ENCODE measurements around the gene TAF8.

TAF8 gene

DNA sequence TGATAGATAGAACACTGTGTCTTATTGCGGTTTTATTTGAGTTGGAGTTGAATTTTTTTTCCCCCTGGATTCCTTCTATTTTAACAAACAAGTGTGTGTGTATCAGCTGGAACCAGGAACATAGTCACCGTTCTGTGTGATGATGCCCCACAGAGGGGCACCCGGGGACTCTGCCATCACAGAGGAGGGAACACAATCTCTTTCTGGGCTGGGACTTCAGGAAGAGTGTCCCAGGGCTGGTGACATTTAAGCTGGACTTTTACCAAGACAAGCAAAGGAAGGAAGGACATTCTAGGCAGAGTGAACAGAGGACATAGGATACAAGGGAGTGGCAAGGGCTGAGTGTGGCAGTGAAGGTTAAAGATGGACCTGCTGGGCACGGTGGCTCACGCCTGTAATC, 33.2 kb downstream of the TAF8 start:
- H3K36me3 ChIP-seq (ENCODE audit: insufficient read depth, low read length) = no peaks in the 10 kb centered on the region
- no peaks in the 10 kb centered on the region for H3K9me3 ChIP-seq (ENCODE audit: low read depth, low read length)
- no peak overlapping the region for H3K4me3 ChIP-seq
- no peak for DNase-seq (ENCODE audit: low read depth, low spot score)
- TF ChIP-seq EZH2 (IDR thresholded peaks at IDR 0.05) = no peak
- TF ChIP-seq FOXP2 (optimal IDR thresholded peaks at IDR 0.05; ENCODE audit: control extremely low read depth, extremely low read length, insufficient read depth) = no peak
- TF ChIP-seq POLR2AphosphoS5 (IDR thresholded peaks at IDR 0.05; ENCODE audit: borderline replicate concordance, low read depth, low read length) = no peak
- H3K27ac ChIP-seq = no peak overlapping the region
- H3K9ac ChIP-seq (ENCODE audit: insufficient read length) = no peak overlapping the region

DNA sequence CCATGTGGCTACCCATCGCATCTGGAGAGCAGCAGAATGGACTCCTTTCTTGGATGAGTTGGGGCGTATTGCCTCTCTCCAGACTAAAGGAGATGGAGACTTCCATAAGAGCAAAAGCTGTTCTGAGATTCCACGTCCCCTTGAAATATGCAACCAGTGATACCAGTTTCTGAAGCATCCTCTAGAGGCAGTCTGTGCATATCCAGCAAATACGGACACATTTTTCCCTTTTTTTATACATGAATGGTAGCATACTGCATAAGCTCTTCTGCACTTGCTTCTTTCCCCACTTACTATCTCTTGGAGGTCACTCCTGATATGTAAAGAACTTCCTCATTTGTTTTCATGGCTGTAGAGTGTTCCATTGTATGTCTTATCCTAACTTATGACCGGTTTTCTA, 34.6 kb downstream of the TAF8 start:
- Histone ChIP-seq H3K36me3 (ENCODE audit: insufficient read depth, low read length) (no peaks in the 10 kb centered on the region), H3K9ac (ENCODE audit: insufficient read length) (no peak overlapping the region), H3K4me3 (no peak overlapping the region), H3K27ac (no peak overlapping the region), H3K9me3 (ENCODE audit: low read depth, low read length) (no peaks in the 10 kb centered on the region)
- DNase-seq (ENCODE audit: low read depth, low spot score) = no peak
- TF ChIP-seq POLR2AphosphoS5 (IDR thresholded peaks at IDR 0.05; ENCODE audit: borderline replicate concordance, low read depth, low read length) (no peak), FOXP2 (optimal IDR thresholded peaks at IDR 0.05; ENCODE audit: control extremely low read depth, extremely low read length, insufficient read depth) (no peak), EZH2 (IDR thresholded peaks at IDR 0.05) (no peak)

- H3K4me3 ChIP-seq = no peak overlapping the region
- no peak overlapping the region for H3K9ac ChIP-seq (ENCODE audit: insufficient read length)
- TF ChIP-seq FOXP2 (optimal IDR thresholded peaks at IDR 0.05; ENCODE audit: control extremely low read depth, extremely low read length, insufficient read depth) (no peak), POLR2AphosphoS5 (IDR thresholded peaks at IDR 0.05; ENCODE audit: borderline replicate concordance, low read depth, low read length) (no peak), EZH2 (IDR thresholded peaks at IDR 0.05) (no peak)
- DNase-seq (ENCODE audit: low read depth, low spot score) = no peak
- H3K27ac ChIP-seq = no peak overlapping the region
- H3K9me3 ChIP-seq (ENCODE audit: low read depth, low read length) = no peaks in the 10 kb centered on the region
- no peaks in the 10 kb centered on the region for H3K36me3 ChIP-seq (ENCODE audit: insufficient read depth, low read length)
These were observed 36.0 kb downstream of the TAF8 start for GRCh38 chr6:42086046-42087035.

GRCh38 chr6:42088101-42088591, 37.8 kb downstream of the TAF8 start:
- no peak overlapping the region for H3K27ac ChIP-seq
- DNase-seq (ENCODE audit: low read depth, low spot score) = no peak
- H3K4me3 ChIP-seq = no peak overlapping the region
- H3K36me3 ChIP-seq (ENCODE audit: insufficient read depth, low read length) = no peaks in the 10 kb centered on the region
- H3K9me3 ChIP-seq (ENCODE audit: low read depth, low read length) = no peaks in the 10 kb centered on the region
- TF ChIP-seq FOXP2 (optimal IDR thresholded peaks at IDR 0.05; ENCODE audit: control extremely low read depth, extremely low read length, insufficient read depth) (no peak), POLR2AphosphoS5 (IDR thresholded peaks at IDR 0.05; ENCODE audit: borderline replicate concordance, low read depth, low read length) (no peak), EZH2 (IDR thresholded peaks at IDR 0.05) (no peak)
- H3K9ac ChIP-seq (ENCODE audit: insufficient read length) = no peak overlapping the region

- H3K9me3 ChIP-seq (ENCODE audit: low read depth, low read length) = no peaks in the 10 kb centered on the region
- H3K4me3 ChIP-seq = no peak overlapping the region
- no peak overlapping the region for H3K9ac ChIP-seq (ENCODE audit: insufficient read length)
- H3K27ac ChIP-seq = no peak overlapping the region
- H3K36me3 ChIP-seq (ENCODE audit: insufficient read depth, low read length) = no peaks in the 10 kb centered on the region
- TF ChIP-seq EZH2 (IDR thresholded peaks at IDR 0.05) (no peak), POLR2AphosphoS5 (IDR thresholded peaks at IDR 0.05; ENCODE audit: borderline replicate concordance, low read depth, low read length) (no peak), FOXP2 (optimal IDR thresholded peaks at IDR 0.05; ENCODE audit: control extremely low read depth, extremely low read length, insufficient read depth) (no peak)
- no peak for DNase-seq (ENCODE audit: low read depth, low spot score)
These were observed 40.7 kb downstream of the TAF8 start for GRCh38 chr6:42090819-42091717.

DNA sequence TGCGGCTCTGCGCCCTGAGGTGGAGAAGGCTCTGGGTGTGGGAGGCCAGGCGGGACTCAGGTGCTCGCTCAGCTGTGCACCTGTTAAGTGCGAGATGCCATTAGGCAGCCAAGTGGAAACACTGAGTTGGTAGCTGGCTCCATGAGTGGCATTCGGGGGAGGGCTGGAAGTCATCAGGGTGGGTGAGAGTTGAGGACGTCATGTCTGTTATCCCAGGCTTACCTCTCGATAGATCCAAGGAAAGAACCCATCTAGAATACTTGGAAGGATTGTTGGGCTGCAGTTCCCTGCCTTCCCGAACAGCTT, 41.3 kb downstream of the TAF8 start:
- no peak for TF ChIP-seq FOXP2 (optimal IDR thresholded peaks at IDR 0.05; ENCODE audit: control extremely low read depth, extremely low read length, insufficient read depth)
- no peak for TF ChIP-seq EZH2 (IDR thresholded peaks at IDR 0.05)
- TF ChIP-seq POLR2AphosphoS5 (IDR thresholded peaks at IDR 0.05; ENCODE audit: borderline replicate concordance, low read depth, low read length) = no peak
- no peaks in the 10 kb centered on the region for H3K9me3 ChIP-seq (ENCODE audit: low read depth, low read length)

GRCh38 chr6:42093582-42094329, 43.4 kb downstream of the TAF8 start:
- no peak overlapping the region for H3K27ac ChIP-seq
- H3K9me3 ChIP-seq (ENCODE audit: low read depth, low read length) = no peaks in the 10 kb centered on the region
- no peak overlapping the region for H3K4me3 ChIP-seq
- DNase-seq (ENCODE audit: low read depth, low spot score) = no peak
- H3K36me3 ChIP-seq (ENCODE audit: insufficient read depth, low read length) = no peaks in the 10 kb centered on the region
- H3K9ac ChIP-seq (ENCODE audit: insufficient read length) = no peak overlapping the region
- TF ChIP-seq FOXP2 (optimal IDR thresholded peaks at IDR 0.05; ENCODE audit: control extremely low read depth, extremely low read length, insufficient read depth) = no peak
- TF ChIP-seq EZH2 (IDR thresholded peaks at IDR 0.05) = no peak
- no peak for TF ChIP-seq POLR2AphosphoS5 (IDR thresholded peaks at IDR 0.05; ENCODE audit: borderline replicate concordance, low read depth, low read length)

More for the DNA sequence above, 41.3 kb downstream of the TAF8 start:
- Histone ChIP-seq H3K36me3 (ENCODE audit: insufficient read depth, low read length) (no peaks in the 10 kb centered on the region), H3K27ac (no peak overlapping the region), H3K4me3 (no peak overlapping the region), H3K9ac (ENCODE audit: insufficient read length) (no peak overlapping the region)
- DNase-seq (ENCODE audit: low read depth, low spot score) = no peak

Data from SK-N-MC (cell line).